GM21526 (cell line): ENCODE measurements around the gene CMTM8.

Experiments used
- ATAC-seq: cut with Tn5 transposase; IDR thresholded peaks from one replicate; pipeline ENCODE4 v1.9.1; 2021; ENCODE audit warnings: moderate library complexity; ENCODE audit not compliant: unreplicated experiment, low FRiP score

CMTM8 gene

DNA sequence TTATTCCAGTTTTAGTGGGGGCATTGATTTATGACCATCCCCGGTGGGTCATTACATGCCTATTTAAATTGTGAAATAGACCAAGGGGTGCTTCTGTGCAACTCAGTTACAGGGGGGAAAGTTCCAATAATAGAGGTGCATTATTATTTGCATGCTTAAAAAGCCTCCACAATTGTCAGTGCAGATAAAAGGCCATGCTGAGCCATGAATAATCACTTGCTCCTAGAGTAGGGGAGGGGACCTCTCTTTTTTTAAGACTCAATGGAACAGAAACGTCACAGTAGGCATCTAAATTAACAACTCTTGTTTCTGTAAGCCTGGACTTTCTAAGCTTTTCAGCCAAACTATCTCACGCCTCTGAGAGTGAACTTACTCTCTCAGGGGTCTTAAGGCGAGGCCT, 86.7 kb downstream of the CMTM8 start:
- no peak for ATAC-seq

DNA sequence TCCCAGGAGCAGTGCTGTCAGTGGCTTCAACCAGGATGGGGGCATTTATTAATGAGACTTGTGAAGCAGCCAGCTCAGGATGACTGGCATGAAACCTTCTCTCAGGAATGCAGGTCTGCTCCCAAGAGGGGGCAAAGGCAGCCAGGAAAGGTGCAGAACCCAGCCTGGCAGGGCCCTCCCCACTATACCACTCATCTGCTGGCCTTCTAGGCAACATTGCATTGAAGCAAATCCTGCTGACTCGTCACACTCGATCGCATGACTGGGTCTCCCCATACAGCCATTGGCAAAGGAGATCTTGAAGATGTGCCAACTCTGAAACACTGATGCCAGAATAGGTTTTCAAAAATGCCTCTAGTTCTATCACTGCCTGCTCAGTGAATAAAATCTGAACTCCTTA, 87.4 kb downstream of the CMTM8 start:
- no peak for ATAC-seq

DNA sequence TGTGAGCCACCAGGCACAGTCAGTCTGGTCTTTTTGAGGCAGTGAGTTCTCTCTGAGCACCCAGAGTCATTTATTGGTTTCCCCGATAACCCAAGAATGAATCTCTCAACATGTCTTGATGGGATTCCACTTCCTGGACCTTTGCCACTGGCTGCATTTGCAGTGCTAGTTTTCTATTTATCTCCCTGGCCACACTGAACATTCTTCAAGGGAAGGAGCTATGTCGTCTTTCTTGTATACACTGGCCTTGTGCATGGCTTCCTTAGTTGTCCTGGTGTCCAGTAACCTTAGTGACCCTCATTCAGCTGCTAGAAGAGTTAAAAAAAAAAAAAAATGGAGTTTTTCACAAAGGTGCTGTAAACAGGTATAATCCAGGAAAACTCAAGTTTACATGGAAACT, 88.3 kb downstream of the CMTM8 start:
- no peak for ATAC-seq

DNA sequence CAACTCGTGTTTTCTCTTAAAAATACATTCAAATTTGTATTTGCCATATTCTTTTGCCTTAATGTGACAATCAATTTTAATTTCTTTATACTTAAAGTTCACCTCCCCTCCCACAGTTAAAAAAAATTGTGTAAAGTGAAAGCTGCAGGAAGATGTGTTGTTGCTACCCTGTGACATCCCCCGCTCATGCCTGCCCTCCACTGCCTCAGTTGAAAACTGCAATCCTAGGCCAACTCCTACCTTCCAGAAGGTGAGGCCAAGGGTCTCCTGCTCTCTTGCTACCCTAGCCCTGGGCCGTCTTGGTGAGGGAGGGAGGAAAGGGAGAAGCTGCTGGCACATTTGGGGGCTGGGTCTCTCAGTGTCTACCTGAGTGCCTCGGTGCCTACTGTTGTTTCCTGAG, 96.2 kb downstream of the CMTM8 start:
- no peak for ATAC-seq

DNA sequence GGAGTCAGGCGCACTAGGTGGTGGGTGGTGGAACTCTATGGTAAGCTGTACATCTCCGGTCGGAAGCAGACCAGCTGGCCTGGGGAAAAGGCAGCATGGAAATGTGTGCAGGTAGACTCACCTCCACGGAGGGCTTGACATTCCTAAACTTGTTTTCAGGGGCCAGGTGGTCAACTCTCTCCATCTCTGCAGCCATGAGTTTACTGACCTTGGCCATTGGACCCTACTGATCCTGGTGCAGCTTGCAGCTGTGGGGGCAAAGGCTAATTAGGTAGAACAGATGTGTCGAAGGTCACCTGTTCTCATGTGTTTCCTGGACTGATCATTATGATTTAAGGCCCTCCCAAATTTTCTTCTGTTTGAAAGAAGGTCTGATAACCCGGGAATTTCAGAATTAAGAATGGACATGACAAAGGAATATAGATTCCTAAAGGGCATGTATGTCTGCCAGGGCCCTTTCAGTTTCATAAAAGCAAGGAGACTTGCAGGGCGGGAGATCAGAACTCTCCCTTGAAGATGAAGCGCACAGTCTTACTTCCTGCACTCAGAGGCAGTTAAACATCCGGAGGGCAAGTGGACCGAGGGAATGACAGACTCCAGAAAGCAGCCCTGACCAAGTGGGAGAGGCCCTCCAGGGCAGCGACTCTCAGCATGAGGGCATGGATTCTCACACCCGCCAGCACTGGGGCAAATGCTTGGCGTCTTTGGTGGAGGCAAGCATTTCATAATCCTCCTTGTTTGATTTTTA, 97.1 kb downstream of the CMTM8 start:
- no peak for ATAC-seq

DNA sequence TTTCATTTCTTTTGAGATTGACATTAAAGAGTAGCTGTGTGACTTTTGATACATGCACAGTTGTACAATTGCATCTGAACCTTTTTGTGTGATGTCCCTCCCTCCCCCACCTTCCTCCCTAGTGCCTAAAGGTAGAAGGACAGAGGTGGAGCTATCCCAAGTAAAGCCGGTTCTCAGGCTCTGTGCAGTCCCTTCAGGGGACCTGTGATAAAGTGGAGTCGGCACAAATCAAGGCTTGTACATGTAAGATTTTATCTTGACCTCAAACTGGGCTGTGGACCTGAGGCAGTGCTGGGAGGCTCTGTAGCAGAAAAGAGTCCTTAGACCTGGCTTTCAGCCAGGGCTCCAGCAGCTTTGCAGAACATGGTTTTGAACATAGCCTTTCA, 97.6 kb downstream of the CMTM8 start:
- ATAC-seq, result no peak

DNA sequence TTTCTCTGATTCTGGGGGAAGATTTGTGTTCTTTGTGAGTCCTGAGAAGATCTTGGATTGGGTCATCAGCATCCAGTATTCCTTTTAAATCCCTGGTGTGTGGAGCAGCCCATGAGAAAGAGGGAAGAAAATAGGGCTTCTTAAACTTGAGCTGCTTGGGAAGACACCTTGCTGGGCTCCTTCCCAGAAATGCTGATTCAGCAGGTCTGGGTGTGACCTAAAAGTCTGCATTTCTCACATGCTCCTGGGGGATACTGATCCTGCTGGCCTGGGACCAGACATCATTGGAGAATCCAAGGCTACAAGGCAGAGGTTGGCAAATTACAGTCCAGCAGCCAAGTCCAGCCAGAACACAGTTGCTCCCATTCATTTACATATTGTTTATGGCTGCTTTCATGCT, 99.0 kb downstream of the CMTM8 start:
- ATAC-seq, result no peak

DNA sequence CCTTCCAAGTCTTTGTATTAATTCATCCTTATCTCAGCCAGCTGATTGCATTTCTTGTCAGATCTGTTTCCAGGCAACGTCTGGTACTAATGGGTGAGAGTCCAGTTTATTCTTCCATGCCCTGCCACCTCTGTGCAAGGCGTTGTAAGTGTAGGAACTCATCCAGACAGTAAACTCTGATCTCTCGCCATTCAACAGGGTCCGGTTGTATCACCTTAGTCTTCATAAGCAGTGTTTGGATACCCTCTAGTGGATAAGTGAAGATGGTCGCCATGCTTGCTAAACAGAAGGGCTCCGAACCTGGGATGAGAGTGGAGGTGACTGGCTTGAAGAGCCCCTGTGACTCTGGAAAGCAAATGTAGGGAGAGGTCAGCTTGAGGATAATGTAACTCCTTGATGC, 101.6 kb downstream of the CMTM8 start:
- ATAC-seq, result no peak

DNA sequence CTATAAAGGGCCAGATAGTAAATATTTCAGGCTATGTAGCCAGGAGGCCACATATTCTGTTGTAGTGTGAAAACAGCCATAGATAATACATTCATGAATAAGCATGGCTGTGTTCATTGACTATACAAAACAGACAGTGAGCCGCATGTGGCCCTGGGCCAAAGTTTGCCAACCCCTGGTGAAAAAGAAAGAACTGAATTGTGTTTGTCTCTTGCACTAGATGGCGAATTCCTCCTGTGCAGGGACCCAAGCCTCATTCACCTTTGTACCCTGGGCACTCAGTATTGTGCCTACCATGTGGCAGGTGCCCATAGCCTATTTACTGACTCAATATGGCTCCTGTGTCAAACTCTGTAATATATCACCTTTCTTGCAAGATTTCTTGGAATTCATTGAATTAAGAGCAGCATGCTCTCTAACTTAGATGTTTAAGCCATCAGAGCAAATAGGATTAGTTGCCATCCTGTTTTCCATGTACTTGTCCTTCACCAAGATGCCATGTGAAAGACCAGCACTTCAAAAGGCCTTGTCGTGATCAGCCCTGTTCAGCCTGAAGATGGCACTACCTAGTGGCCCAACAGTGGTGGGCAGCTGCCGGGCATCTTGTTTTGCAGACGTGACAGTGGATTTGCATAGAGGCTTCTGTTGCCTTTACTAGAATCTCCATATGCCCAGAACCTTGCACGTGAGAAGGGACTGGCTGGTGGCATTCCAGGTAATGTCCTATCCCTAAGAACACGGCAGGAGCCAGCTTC, 102.3 kb downstream of the CMTM8 start:
- ATAC-seq, result no peak

DNA sequence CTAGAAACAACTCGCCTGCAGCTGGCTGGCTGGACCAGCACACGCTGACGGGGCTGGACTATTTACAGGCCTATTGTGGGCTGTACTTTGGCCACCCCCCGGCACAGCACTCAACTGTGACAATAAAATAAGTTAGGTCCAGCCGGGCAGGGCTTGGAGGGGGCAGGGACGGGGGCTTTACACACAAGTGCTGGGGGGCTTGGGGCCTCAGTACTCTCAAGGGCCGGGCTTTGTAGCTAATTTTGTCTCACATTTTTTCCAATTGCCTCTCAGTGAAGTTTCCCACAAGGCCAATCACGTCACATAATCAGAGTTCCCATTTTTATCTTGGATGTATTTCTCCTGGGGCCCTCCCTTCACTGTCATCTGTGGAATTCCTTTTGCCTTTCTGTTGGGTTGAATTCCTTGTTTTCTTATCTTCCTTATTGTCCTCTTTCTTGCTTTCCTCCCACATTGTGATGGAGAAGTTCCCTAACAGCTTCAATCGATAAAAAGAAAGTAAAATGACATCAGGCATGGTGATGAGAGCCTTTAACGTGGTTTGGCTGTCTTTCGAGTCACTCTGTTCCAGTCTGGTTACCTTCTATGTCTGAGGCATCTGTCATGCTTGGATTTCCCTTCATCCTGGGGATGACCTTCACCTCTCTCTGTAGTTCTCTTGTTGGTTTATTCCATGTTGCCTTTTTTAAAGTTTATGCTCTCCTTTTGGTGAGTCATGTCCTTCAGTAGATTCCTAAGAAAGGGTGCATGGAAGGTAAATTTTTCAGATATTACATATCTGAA, 109.1 kb downstream of the CMTM8 start:
- no peak for ATAC-seq

DNA sequence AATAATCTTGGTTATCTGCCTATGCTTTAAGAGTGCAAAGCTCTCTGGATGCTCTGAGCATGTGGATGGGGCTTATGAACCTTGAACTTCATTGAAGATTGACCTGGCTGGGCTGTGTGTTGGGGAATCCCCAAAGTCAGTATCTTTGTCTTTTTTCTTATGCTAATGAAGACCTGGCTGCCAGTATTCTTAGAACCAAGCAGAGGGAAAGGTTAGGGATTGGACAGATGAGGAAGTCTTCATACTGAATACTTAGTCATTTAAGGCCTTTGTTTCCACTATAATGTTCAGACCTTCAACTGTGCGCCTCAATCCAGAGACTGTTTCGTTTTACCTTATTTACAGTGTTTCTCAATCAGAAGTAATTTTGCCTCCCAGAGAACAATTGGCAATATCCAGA, 110.7 kb downstream of the CMTM8 start:
- ATAC-seq, result no peak

DNA sequence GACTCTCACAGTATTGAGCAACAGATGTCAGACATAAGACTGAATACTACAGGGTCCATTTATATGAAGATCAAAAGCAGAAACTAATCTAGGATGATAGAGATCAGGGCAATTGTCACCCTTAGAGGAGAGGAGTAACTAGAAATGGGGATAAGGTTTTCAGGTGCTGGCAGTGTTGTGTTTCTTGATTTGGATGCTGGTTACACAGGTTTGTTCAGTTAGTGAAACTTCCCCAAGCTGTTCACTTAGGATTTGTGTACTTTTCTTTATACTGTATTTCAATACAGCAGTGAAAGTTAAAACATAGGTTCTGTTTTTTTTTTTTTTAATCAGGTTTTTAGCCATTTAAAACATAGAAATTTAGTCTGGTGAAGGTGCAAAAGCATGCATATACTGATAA, 114.1 kb downstream of the CMTM8 start:
- ATAC-seq, result no peak

DNA sequence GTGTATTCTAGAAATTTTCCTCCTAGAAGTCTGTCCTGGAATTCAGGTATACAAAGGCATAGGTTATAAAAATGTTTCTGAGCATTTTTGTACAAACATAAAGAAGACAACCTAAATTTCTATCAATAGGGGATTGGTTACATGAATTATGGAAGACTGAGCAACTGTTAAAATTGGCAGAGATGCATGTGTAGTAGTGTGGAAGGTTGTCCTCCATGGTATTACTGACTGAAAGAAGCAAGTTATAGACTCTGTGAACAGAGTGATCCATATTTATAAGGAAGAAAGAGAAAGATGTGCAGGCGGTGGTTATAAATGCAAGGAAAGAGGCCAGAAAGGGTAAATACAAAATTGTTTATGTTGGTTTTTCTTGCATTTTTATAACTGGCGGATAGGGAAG, 114.9 kb downstream of the CMTM8 start:
- no peak for ATAC-seq

DNA sequence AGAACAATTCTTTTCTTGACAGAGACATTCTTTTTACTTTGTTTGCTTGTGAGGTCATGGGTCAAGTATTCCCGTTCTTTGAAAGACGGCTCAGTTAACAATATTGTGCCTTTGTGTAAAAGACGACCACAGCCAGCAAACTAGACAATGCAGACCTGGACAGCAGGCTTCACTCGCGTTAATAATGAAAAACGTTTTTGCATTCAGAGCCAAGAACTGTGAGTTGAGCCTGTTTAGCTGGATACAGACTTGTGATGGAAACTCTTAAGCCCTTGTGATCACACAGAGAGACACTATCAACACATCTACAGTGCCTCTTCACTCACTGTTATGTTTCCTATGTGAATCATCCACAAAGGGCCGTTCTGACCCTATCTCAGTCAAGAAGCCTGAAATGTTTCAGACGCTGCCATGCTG, 115.9 kb downstream of the CMTM8 start:
- ATAC-seq, result no peak

DNA sequence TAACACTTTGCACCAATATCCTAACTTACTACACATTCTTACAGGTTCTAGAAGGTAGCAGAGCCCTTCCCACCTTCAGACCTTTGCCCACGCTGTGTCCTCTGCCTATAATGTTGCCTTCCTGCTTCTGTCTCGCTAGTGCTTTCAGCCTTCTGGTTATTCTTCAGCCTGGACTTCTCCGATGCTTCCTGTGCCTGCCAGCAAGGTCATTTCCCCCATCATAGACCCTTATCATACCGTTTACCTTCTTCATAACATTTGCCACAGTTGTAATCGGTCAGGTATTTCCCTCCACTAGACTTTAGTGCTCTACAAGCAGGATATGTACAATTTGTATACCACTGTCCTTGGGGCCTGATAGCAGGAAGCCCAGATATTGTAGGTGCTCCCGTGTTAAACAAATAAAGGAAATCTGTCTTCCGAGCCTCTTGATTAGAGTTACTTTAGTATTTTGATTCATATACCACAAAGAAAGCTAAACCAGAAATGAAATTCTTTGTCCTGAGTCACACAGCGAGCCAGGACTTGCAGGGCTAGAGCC, 117.3 kb downstream of the CMTM8 start:
- no peak for ATAC-seq

DNA sequence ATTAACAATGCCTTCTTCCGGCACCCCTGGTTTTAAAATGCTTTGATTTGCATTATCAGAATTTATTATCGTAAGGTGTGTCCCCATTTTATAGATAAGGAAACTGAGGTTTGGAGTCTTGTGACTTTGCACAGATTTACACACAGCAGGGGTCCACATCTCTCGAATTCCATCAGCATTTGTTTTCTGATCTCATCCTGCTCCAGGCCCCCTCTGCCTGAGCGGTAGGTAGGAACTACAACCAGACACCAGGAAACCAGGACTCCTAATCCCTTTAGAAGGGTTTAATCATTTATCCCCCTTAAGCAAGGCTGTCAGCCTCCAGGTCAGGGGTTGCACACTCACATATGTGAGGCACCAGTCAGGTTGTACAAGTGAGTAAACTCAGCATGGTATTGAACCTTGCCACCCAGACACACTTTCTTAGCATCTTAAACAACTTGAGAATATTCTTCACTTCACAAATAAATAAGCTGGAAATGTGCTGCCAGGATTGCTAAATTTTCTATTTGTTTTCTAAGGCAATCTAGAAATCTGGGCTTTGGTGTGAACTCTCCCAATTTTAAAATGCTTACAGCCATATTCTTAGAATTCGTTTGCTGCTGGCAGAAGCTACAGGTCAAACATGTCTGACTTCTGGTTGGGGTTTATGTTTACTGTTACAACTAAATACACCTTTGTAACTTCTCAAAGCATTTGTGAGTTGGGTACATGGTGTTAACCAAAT, 121.4 kb downstream of the CMTM8 start:
- no peak for ATAC-seq

DNA sequence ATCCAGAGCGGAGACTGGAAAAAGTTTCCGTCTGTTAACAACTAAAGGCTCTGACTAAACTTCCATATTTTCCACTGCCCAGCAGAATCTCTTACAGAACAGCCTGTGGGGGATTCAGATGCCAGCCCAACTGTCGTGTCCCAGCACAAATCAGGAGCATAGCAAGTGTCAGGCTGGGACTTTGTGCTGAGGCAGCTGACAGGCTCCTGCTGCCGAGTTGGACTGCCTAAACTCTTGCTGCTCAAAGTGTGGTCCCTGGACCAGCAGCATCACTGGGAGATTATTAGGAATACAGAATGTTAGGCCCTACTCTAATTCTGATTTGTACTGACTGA, 122.0 kb downstream of the CMTM8 start:
- ATAC-seq, result no peak

DNA sequence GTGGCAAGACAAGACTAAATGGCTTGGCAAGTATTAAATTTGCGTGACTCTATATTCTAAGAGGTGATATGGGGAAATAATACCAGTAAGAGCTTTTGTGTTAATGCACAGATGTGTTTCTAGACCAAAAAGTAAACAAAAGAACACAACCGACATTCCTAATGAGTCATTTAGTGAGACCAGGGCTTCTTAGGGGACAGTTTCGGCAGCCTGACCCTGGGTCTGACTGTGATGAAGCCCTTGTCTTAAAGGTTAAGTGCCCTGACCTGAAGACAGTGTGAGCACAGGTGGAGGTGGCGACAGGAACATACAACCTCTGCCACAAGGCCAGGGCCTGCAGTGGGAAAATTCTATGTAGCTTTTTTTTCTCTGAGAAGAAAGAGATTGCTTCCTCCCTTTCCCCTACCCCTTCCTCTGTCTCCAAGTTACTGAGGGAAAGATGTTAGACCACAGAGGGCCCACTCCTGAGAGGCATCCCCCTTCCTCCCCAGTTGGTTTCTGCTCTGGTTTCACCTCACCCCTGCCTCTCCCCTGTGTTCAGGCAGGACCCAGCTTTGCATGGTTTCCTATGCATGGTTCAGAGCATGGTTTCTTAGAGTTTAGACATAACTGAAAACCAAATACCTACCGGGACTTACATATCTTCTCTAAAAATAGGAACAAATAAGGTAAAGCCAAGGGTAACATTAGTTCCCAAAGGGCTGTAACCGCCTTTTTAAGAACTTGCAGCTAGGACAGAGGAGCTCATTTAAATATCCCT, 128.3 kb downstream of the CMTM8 start:
- no peak for ATAC-seq

DNA sequence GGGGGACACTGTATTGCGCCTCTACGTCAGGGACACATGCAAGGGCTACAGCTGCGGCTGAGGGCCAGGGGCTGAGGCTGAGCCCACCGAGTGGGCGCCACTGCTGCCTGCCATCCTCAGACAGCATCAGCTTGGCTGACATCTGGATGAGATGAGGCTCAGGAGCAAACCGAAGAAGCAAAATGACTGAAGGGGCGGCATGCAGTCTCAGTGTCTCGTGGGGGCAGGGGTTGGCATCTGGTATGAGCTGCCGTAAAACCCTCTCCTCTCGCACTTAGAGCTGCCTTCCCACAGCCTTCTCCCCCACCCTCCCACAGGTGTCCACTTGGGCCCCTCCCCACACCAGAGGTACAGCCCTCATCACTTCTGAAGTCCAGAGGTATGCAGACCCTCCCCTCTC, 129.0 kb downstream of the CMTM8 start:
- no peak for ATAC-seq
